Testis (tissue), 2 donors: Measurements from ENCODE around the gene ZNF853.

Experiments used
- POLR2A ChIP-seq: fragments of 450-650 bp; IDR thresholded peaks from one replicate; pipeline ENCODE4 v1.6.1; 2017; ENCODE audit warnings: antibody characterized with exemption, mild to moderate bottlenecking, moderate library complexity
- TF ChIP-seq, protein P1 (sequence below), 3 experiments: fragments of 450-650 bp in 2 of 3; fragments of 200-600 bp in 1 of 3; sonication (generic) in 1 of 3; IDR thresholded peaks; one replicate each; pipeline ENCODE4 v1.5.1; 2016 to 2019; ENCODE audit warnings: antibody characterized with exemption in 3 of 3, mild to moderate bottlenecking in 2 of 3, moderate library complexity in 1 of 3

DNA sequence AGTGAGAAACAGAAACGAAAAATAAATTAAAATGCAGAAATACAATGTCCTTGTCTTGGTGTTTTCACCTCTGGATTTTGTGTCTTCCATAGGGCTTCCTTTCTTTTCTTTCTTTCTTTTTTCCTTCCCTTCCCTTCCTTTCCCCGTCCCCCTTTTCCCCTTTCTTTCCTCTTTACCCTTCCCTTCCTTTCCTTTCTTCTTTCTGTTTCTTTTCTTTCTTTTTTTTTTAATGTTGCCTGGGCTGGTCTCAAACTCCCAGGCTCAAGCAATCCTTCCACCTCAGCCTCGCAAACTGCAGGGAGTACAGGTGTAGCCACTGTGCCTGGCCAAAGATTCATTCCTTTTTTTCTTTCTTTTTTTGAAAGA, 8.8 kb downstream of the ZNF853 start:
- TF ChIP-seq, protein P1, sequence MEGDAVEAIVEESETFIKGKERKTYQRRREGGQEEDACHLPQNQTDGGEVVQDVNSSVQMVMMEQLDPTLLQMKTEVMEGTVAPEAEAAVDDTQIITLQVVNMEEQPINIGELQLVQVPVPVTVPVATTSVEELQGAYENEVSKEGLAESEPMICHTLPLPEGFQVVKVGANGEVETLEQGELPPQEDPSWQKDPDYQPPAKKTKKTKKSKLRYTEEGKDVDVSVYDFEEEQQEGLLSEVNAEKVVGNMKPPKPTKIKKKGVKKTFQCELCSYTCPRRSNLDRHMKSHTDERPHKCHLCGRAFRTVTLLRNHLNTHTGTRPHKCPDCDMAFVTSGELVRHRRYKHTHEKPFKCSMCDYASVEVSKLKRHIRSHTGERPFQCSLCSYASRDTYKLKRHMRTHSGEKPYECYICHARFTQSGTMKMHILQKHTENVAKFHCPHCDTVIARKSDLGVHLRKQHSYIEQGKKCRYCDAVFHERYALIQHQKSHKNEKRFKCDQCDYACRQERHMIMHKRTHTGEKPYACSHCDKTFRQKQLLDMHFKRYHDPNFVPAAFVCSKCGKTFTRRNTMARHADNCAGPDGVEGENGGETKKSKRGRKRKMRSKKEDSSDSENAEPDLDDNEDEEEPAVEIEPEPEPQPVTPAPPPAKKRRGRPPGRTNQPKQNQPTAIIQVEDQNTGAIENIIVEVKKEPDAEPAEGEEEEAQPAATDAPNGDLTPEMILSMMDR (IDR thresholded peaks at IDR 0.05), result no peak
- no peak for TF ChIP-seq POLR2A
